Epithelial cell of umbilical artery (primary cell): ENCODE results near the gene CABLES2. TPM values are rescaled to one million over a fixed set of nuclear protein-coding genes. Genes with fewer than 3 reads are reported as not detected.

Source experiments
- total RNA-seq: library from RNA; depleted of rRNA; stranded (reverse); fragments of >200 nt; gene quantifications from 2 replicates; pipeline ENCODE4 v1.2.3, GENCODE V29; 2014

The CABLES2 gene
- 0.97 and 1.2 TPM in 2 replicates for total RNA-seq

GRCh38 chr20:62407221-62407992 is at the start of gene CABLES2:
CABLES2 (minus strand) TSS chr20:62407285; CDS start chr20:62407276, 9 bp downstream.

GRCh38 chr20:62427172-62428001 is 20.3 kb upstream of the CABLES2 start, which contains the start of gene RBBP8NL:
RBBP8NL (minus strand) TSS chr20:62427539; CDS start chr20:62419647, 7,892 bp downstream.

GRCh38 chr20:62386383-62387218 is 20.5 kb downstream of the CABLES2 start, which contains the start of gene RPS21:
RPS21 (plus strand) TSS chr20:62387103; CDS start chr20:62387339, 236 bp downstream.

GRCh38 chr20:62367136-62367632 is 39.9 kb downstream of the CABLES2 start, which contains the start of gene LAMA5:
LAMA5 (minus strand) TSS chr20:62367312; CDS start chr20:62367245, 67 bp downstream.

Other genes starting within 250 kb of the CABLES2 start
- gene MTG2, start 224.3 kb downstream of the CABLES2 start, total RNA-seq, result 19.3 and 25.0 TPM in 2 replicates
- gene HRH3, start 187.0 kb downstream of the CABLES2 start, total RNA-seq, result not detected in 2 replicates
- 16.2 and 20.5 TPM in 2 replicates for gene OSBPL2, start 168.8 kb downstream of the CABLES2 start, total RNA-seq
- 149 and 150 TPM in 2 replicates for gene ADRM1, start 104.3 kb downstream of the CABLES2 start, total RNA-seq
- 59.3 and 68.2 TPM in 2 replicates for gene LAMA5, start 40.0 kb downstream of the CABLES2 start, total RNA-seq
- gene RPS21, start 20.2 kb downstream of the CABLES2 start, total RNA-seq, result 893 and 1,301 TPM in 2 replicates
- gene RBBP8NL, start 20.3 kb upstream of the CABLES2 start, total RNA-seq, result not detected in 2 replicates
- gene GATA5, start 68.7 kb upstream of the CABLES2 start, total RNA-seq, result not detected in 2 replicates
- gene SLCO4A1, start 235.2 kb upstream of the CABLES2 start, total RNA-seq, result 3.6 and 5.9 TPM in 2 replicates